Mucosa of rectum (tissue), 2 donors: ENCODE results near the gene ZFP30.
"Not testable (repeated sequence)": the region's sequence is repeated elsewhere in the genome, so short reads cannot be mapped to it uniquely, and the experiment has no call there.

ENCODE experiments used
- H3K27ac ChIP-seq, 2 donors: one replicate each; pipeline ENCODE4 v1.7.0; 2013; ENCODE audit warnings: inconsistent platforms in 2 of 2, low read depth in 2 of 2, low read length in 2 of 2
- H3K27me3 ChIP-seq, 2 donors: one replicate each; pipeline ENCODE4 v1.7.0; 2013; ENCODE audit warnings: low read length in 2 of 2; ENCODE audit not compliant: control insufficient read depth in 2 of 2, insufficient read depth in 2 of 2
- H3K36me3 ChIP-seq, 2 donors: one replicate each; pipeline ENCODE4 v1.7.0; 2013; ENCODE audit warnings: low read length in 2 of 2; ENCODE audit not compliant: control insufficient read depth in 2 of 2, insufficient read depth in 2 of 2
- H3K4me1 ChIP-seq, 2 donors: one replicate each; pipeline ENCODE4 v1.7.0; 2013; ENCODE audit warnings: low read length in 2 of 2, mild to moderate bottlenecking in 1 of 2; ENCODE audit not compliant: control insufficient read depth in 2 of 2, insufficient read depth in 2 of 2
- H3K4me3 ChIP-seq, 2 donors: one replicate each; pipeline ENCODE4 v1.7.0; 2013; ENCODE audit warnings: low read length in 2 of 2
- H3K9ac ChIP-seq, 2 donors: one replicate each; pipeline ENCODE4 v1.7.0; 2013; ENCODE audit warnings: low read length in 2 of 2, low read depth in 1 of 2, mild to moderate bottlenecking in 1 of 2
- H3K9me3 ChIP-seq, 2 donors: one replicate each; pipeline ENCODE4 v1.7.0; 2013; ENCODE audit warnings: low read length in 2 of 2; ENCODE audit not compliant: control insufficient read depth in 2 of 2
- donor health status: healthy.
- donor health status: Normal muscosa, but diverticular disease.

The ZFP30 gene

GRCh38 chr19:37655301-37655688, at the start of gene ZFP30:
ZFP30 (minus strand) TSS chr19:37655465; CDS start chr19:37647822, 7,643 bp downstream.
- Histone ChIP-seq H3K27me3 (no peaks in the 10 kb centered on the region), H3K27ac (peak within 1 kb of the TSS; percentile 86 to 90), H3K36me3 (no peaks in the 10 kb centered on the region), H3K4me3 (peak within 1 kb of the TSS; percentile 66 to 82), H3K9me3 (no peaks in the 10 kb centered on the region), H3K4me1 (peaks cover 7 to 17% of the 10 kb centered on the region in 2 donors), H3K9ac (peak within 1 kb of the TSS; percentile 65 to 83)

- Histone ChIP-seq H3K9ac (no peak overlapping the region), H3K4me3 (no peak overlapping the region), H3K4me1 (no peaks in the 10 kb centered on the region), H3K36me3 (peaks cover 16 to 22% of the 10 kb centered on the region in 2 donors), H3K27ac (no peak overlapping the region), H3K9me3 (peaks cover 0 to 3% of the 10 kb centered on the region in 2 donors), H3K27me3 (no peaks in the 10 kb centered on the region)
Observed at GRCh38 chr19:37699057-37699456, 43.8 kb upstream of the ZFP30 start.

GRCh38 chr19:37698216-37698615, 43.0 kb upstream of the ZFP30 start:
- peaks cover 12 to 20% of the 10 kb centered on the region in 2 donors for H3K36me3 ChIP-seq
- no peaks in the 10 kb centered on the region for H3K4me1 ChIP-seq
- no peak overlapping the region for H3K9ac ChIP-seq
- H3K27me3 ChIP-seq: no peaks in the 10 kb centered on the region
- H3K27ac ChIP-seq: no peak overlapping the region
- H3K9me3 ChIP-seq: peaks cover 0 to 3% of the 10 kb centered on the region in 2 donors
- no peak overlapping the region for H3K4me3 ChIP-seq

- peaks cover 12 to 20% of the 10 kb centered on the region in 2 donors for H3K36me3 ChIP-seq
- no peak overlapping the region for H3K4me3 ChIP-seq
- H3K9me3 ChIP-seq: peaks cover 0 to 3% of the 10 kb centered on the region in 2 donors
Observed at GRCh38 chr19:37695144-37695899, 40.1 kb upstream of the ZFP30 start.

GRCh38 chr19:37692956-37693620, 37.8 kb upstream of the ZFP30 start:
- H3K36me3 ChIP-seq: peaks cover 4 to 7% of the 10 kb centered on the region in 2 donors
- no peak overlapping the region for H3K9ac ChIP-seq
- H3K4me3 ChIP-seq: no peak overlapping the region
- H3K4me1 ChIP-seq: no peaks in the 10 kb centered on the region
- peaks cover 0 to 3% of the 10 kb centered on the region in 2 donors for H3K9me3 ChIP-seq
- no peak overlapping the region for H3K27ac ChIP-seq
- no peaks in the 10 kb centered on the region for H3K27me3 ChIP-seq

More at GRCh38 chr19:37695144-37695899, 40.1 kb upstream of the ZFP30 start:
- H3K27ac ChIP-seq: no peak overlapping the region
- H3K9ac ChIP-seq: no peak overlapping the region
- no peaks in the 10 kb centered on the region for H3K27me3 ChIP-seq
- H3K4me1 ChIP-seq: no peaks in the 10 kb centered on the region

- Histone ChIP-seq H3K27ac (peak overlapping the region; percentile 57 to 67), H3K36me3 (peaks cover 0 to 6% of the 10 kb centered on the region in 2 donors), H3K27me3 (no peaks in the 10 kb centered on the region), H3K9me3 (peaks cover 0 to 3% of the 10 kb centered on the region in 2 donors), H3K4me1 (no peaks in the 10 kb centered on the region), H3K9ac (peak overlapping the region; percentile 61 to 81), H3K4me3 (peak overlapping the region; percentile 65 to 88)
Observed at GRCh38 chr19:37691881-37692504, 36.7 kb upstream of the ZFP30 start.

GRCh38 chr19:37683520-37683919, 28.3 kb upstream of the ZFP30 start:
- H3K4me1 ChIP-seq: no peaks in the 10 kb centered on the region
- H3K36me3 ChIP-seq: no peaks in the 10 kb centered on the region
- H3K9me3 ChIP-seq: peaks cover 2 to 7% of the 10 kb centered on the region in 2 donors

GRCh38 chr19:37669450-37669914, 14.2 kb upstream of the ZFP30 start:
- Histone ChIP-seq H3K27me3 (no peaks in the 10 kb centered on the region), H3K9me3 (peaks cover 25 to 28% of the 10 kb centered on the region in 2 donors), H3K27ac (no peak overlapping the region), H3K4me1 (no peaks in the 10 kb centered on the region), H3K9ac (no peak overlapping the region), H3K4me3 (no peak overlapping the region), H3K36me3 (no peaks in the 10 kb centered on the region)

More at GRCh38 chr19:37683520-37683919, 28.3 kb upstream of the ZFP30 start:
- H3K27ac ChIP-seq: no peak overlapping the region
- H3K9ac ChIP-seq: no peak overlapping the region
- H3K27me3 ChIP-seq: no peaks in the 10 kb centered on the region
- no peak overlapping the region for H3K4me3 ChIP-seq

GRCh38 chr19:37657157-37657556, 1.9 kb upstream of the ZFP30 start:
- not testable (repeated sequence) for H3K4me3 ChIP-seq, H3K9ac ChIP-seq, H3K36me3 ChIP-seq

More at GRCh38 chr19:37657157-37657556, 1.9 kb upstream of the ZFP30 start:
- H3K4me1 ChIP-seq: peaks cover 7 to 17% of the 10 kb centered on the region in 2 donors
- H3K9me3 ChIP-seq, H3K27ac ChIP-seq, H3K27me3 ChIP-seq: not testable (repeated sequence)
